Keratinocyte (primary cell): ENCODE results near the gene MBIP. TPM values are rescaled to one million over a fixed set of nuclear protein-coding genes. Genes with fewer than 3 reads are reported as not detected.

Experiments used
- DNase-seq: peaks from one replicate; pipeline ENCODE4 v3.0.0-alpha.2; 2011; ENCODE audit warnings: low read depth, missing footprints, low spot score
- FAIRE-seq: peaks from 2 replicates; lab custom pipeline; 2011; peaks lifted over from hg19 to GRCh38; lab: Jason Lieb, UNC
- H2AFZ ChIP-seq: 2 replicates; pipeline ENCODE4 v1.6.0; 2012; ENCODE audit warnings: low read length, control low read depth, inconsistent platforms; ENCODE audit not compliant: control insufficient read depth
- H3K27ac ChIP-seq: 2 replicates; pipeline ENCODE4 v1.5.1; 2011; ENCODE audit warnings: low read length; ENCODE audit not compliant: control insufficient read depth, insufficient read depth
- H3K27me3 ChIP-seq: 3 replicates; pipeline ENCODE4 v1.6.0; 2011; ENCODE audit warnings: low read length; ENCODE audit not compliant: control insufficient read depth, insufficient read depth; ENCODE audit errors: extremely low read depth
- H3K36me3 ChIP-seq, 2 experiments: 2 replicates in 1 of 2; 3 replicates in 1 of 2; pipeline ENCODE4 v1.5.1; 2011; ENCODE audit warnings: low read length in 2 of 2, mild to moderate bottlenecking in 1 of 2; ENCODE audit not compliant: control insufficient read depth in 2 of 2, insufficient read depth in 2 of 2; ENCODE audit errors: extremely low read depth in 1 of 2
- H3K4me1 ChIP-seq: 3 replicates; pipeline ENCODE4 v1.5.1; 2011; ENCODE audit warnings: low read length; ENCODE audit not compliant: control insufficient read depth, insufficient read depth; ENCODE audit errors: extremely low read depth
- H3K4me2 ChIP-seq: 3 replicates; pipeline ENCODE4 v1.6.0; 2011; ENCODE audit warnings: low read depth, low read length; ENCODE audit not compliant: control insufficient read depth, insufficient read depth; ENCODE audit errors: extremely low read depth
- H3K4me3 ChIP-seq, 3 experiments: fragments of 200-600 bp in 1 of 3; sonication (generic) in 1 of 3; 2 replicates in 2 of 3; 3 replicates in 1 of 3; pipeline ENCODE4 v1.5.1; 2011 to 2016; ENCODE audit warnings: low read length in 3 of 3, mild to moderate bottlenecking in 3 of 3, control low read depth in 2 of 3, inconsistent platforms in 1 of 3, low read depth in 1 of 3, mixed read lengths in 1 of 3, mixed run types in 1 of 3, moderate library complexity in 1 of 3; ENCODE audit not compliant: control insufficient read depth in 2 of 3, insufficient read depth in 2 of 3; ENCODE audit errors: extremely low read depth in 1 of 3
- H3K79me2 ChIP-seq: 2 replicates; pipeline ENCODE4 v1.6.0; 2012; ENCODE audit warnings: low read length; ENCODE audit not compliant: control insufficient read depth, insufficient read depth
- H3K9ac ChIP-seq: 3 replicates; pipeline ENCODE4 v1.6.0; 2011; ENCODE audit warnings: low read length; ENCODE audit not compliant: control insufficient read depth, insufficient read depth; ENCODE audit errors: extremely low read depth
- H3K9me1 ChIP-seq: 3 replicates; pipeline ENCODE4 v1.6.0; 2011; ENCODE audit warnings: low read length; ENCODE audit not compliant: control insufficient read depth, insufficient read depth; ENCODE audit errors: extremely low read depth
- H3K9me3 ChIP-seq: 2 replicates; pipeline ENCODE4 v1.5.1; 2012; ENCODE audit warnings: low read depth, low read length; ENCODE audit not compliant: control insufficient read depth
- H4K20me1 ChIP-seq: 3 replicates; pipeline ENCODE4 v1.6.0; 2011; ENCODE audit warnings: low read length; ENCODE audit not compliant: control insufficient read depth, insufficient read depth; ENCODE audit errors: extremely low read depth
- CTCF ChIP-seq, 3 experiments: IDR thresholded peaks in 1 of 3; conservative IDR thresholded peaks in 1 of 3; optimal IDR thresholded peaks in 1 of 3; 2 replicates in 2 of 3; 3 replicates in 1 of 3; pipeline versions ENCODE3 to v1.5.1; 2011; ENCODE audit warnings: low read length in 3 of 3, mild to moderate bottlenecking in 3 of 3, moderate library complexity in 2 of 3, control low read depth in 1 of 3, inconsistent platforms in 1 of 3; ENCODE audit not compliant: insufficient read depth in 2 of 3; ENCODE audit errors: extremely low read depth in 1 of 3
- EZH2 ChIP-seq: IDR thresholded peaks from one replicate; pipeline ENCODE4 v1.6.1; 2012; ENCODE audit warnings: inconsistent platforms, mild to moderate bottlenecking, low read length, moderate library complexity
- dilution Hi-C: fragments of 300-500 bp; cut with MboI; formaldehyde crosslinking; loops from one replicate; pipeline ENCODE4 v1.7.0; 2020; ENCODE audit warnings: low sequenced_read_pairs; ENCODE audit not compliant: extremely low pct_ligation_motif_present
- polyA plus RNA-seq, 5 experiments: library from polyadenylated mRNA; depleted of rRNA in 3 of 5; stranded (reverse) in 3 of 5; stranded (forward) in 1 of 5; unstranded in 1 of 5; fragments of >200 nt; gene quantifications; 1 replicate in 1 of 5; 2 replicates in 3 of 5; 3 replicates in 1 of 5; pipeline versions ENCODE4 v1.2.1 to v1.2.3, GENCODE V29; 2011 to 2012; ENCODE audit warnings: missing spikeins in 2 of 5, low read depth in 1 of 5, low replicate concordance in 1 of 5

Gene MBIP
- polyA plus RNA-seq, 1 donor (not counting 4 experiments of a cell fraction or from before 2014, with no cell fraction given), result 28.3 TPM

GRCh38 chr14:36303960-36304359, 16.5 kb downstream of the MBIP start:
- dilution Hi-C loops, result no loop called here
- Histone ChIP-seq H3K9me3 (no peaks in the 10 kb centered on the region), H3K36me3 (peaks cover 0 to 6% of the 10 kb centered on the region in 2 experiments), H3K27ac (no peak overlapping the region), H3K4me2 (no peak overlapping the region), H3K27me3 (no peaks in the 10 kb centered on the region), H3K9me1 (no peaks in the 10 kb centered on the region), H3K79me2 (no peaks in the 10 kb centered on the region), H2AFZ (no peak overlapping the region), H3K4me1 (no peaks in the 10 kb centered on the region), H4K20me1 (no peaks in the 10 kb centered on the region), H3K4me3 (no peak overlapping the region), H3K9ac (no peak overlapping the region)
- FAIRE-seq, result no peak
- no peak for TF ChIP-seq EZH2
- TF ChIP-seq CTCF (optimal IDR thresholded peaks at IDR 0.05 in 1 of 3, IDR thresholded peaks at IDR 0.05 in 1 of 3, conservative IDR thresholded peaks at IDR 0.05 in 1 of 3; ENCODE audit: extremely low read depth in 1 of 3, insufficient read depth in 2 of 3, low read length in 3 of 3), result no peak
- no peak for DNase-seq

- H4K20me1 ChIP-seq, result no peaks in the 10 kb centered on the region
- H3K27ac ChIP-seq, result no peak overlapping the region
- no peaks in the 10 kb centered on the region for H3K79me2 ChIP-seq
- FAIRE-seq, result no peak
- H3K27me3 ChIP-seq, result no peaks in the 10 kb centered on the region
- dilution Hi-C loops, result no loop called here
- no peak for DNase-seq
- H3K4me1 ChIP-seq, result no peaks in the 10 kb centered on the region
- TF ChIP-seq CTCF (optimal IDR thresholded peaks at IDR 0.05 in 1 of 3, IDR thresholded peaks at IDR 0.05 in 1 of 3, conservative IDR thresholded peaks at IDR 0.05 in 1 of 3; ENCODE audit: extremely low read depth in 1 of 3, insufficient read depth in 2 of 3, low read length in 3 of 3) (no peak), EZH2 (no peak)
- no peak overlapping the region for H3K9ac ChIP-seq
- no peak overlapping the region for H3K4me2 ChIP-seq
- no peak overlapping the region for H2AFZ ChIP-seq
- H3K9me1 ChIP-seq, result no peaks in the 10 kb centered on the region
- H3K9me3 ChIP-seq, result no peaks in the 10 kb centered on the region
- peaks cover 6 to 8% of the 10 kb centered on the region in 2 experiments for H3K36me3 ChIP-seq
- no peak overlapping the region for H3K4me3 ChIP-seq
Measured at GRCh38 chr14:36302823-36303222, 17.6 kb downstream of the MBIP start.
